ENCODE results near the gene COPG1. TPM values are rescaled to one million over a fixed set of nuclear protein-coding genes. Genes with fewer than 3 reads are reported as not detected.
"Not testable (repeated sequence)": the region's sequence is repeated elsewhere in the genome, so short reads cannot be mapped to it uniquely, and the experiment has no call there.

The COPG1 gene
- total RNA-seq, 2 donors from 2014 or later, result 101 to 102 TPM

GRCh38 chr3:129230311-129231019 lies 18.9 kb upstream of the COPG1 start:
- ATAC-seq, result peak; percentile 35
- Mint-ChIP-seq H3K27ac (no peak overlapping the region), H3K27me3 (no peaks in the 10 kb centered on the region), H3K4me3 (no peak overlapping the region), H3K36me3 (ENCODE audit: low read depth) (no peaks in the 10 kb centered on the region), H3K4me1 (peaks cover 26% of the 10 kb centered on the region)
- H3K9me3 ChIP-seq (ENCODE audit: control insufficient read depth, low read length, poor library complexity, severe bottlenecking), result no peaks in the 10 kb centered on the region
- no peak for DNase-seq

GRCh38 chr3:129231331-129232119 lies 17.9 kb upstream of the COPG1 start:
- ATAC-seq, result no peak
- no peak overlapping the region for H3K4me3 Mint-ChIP-seq

GRCh38 chr3:129233538-129233937 lies 15.9 kb upstream of the COPG1 start:
- DNase-seq, result no peak
- Mint-ChIP-seq H3K27me3 (no peaks in the 10 kb centered on the region), H3K27ac (peak overlapping the region; percentile 19), H3K4me3 (no peak overlapping the region), H3K36me3 (ENCODE audit: low read depth) (no peaks in the 10 kb centered on the region), H3K4me1 (peaks cover 15% of the 10 kb centered on the region)
- no peaks in the 10 kb centered on the region for H3K9me3 ChIP-seq (ENCODE audit: control insufficient read depth, low read length, poor library complexity, severe bottlenecking)
- ATAC-seq, result peak; percentile 83

More at GRCh38 chr3:129231331-129232119, 17.9 kb upstream of the COPG1 start:
- Mint-ChIP-seq H3K36me3 (ENCODE audit: low read depth) (no peaks in the 10 kb centered on the region), H3K4me1 (peaks cover 23% of the 10 kb centered on the region), H3K27me3 (no peaks in the 10 kb centered on the region), H3K27ac (peak overlapping the region; percentile 78)
- no peak for DNase-seq
- no peaks in the 10 kb centered on the region for H3K9me3 ChIP-seq (ENCODE audit: control insufficient read depth, low read length, poor library complexity, severe bottlenecking)

- Mint-ChIP-seq H3K36me3 (ENCODE audit: low read depth) (no peaks in the 10 kb centered on the region), H3K27me3 (no peaks in the 10 kb centered on the region), H3K4me1 (peaks cover 17% of the 10 kb centered on the region), H3K27ac (no peak overlapping the region), H3K4me3 (no peak overlapping the region)
- H3K9me3 ChIP-seq (ENCODE audit: control insufficient read depth, low read length, poor library complexity, severe bottlenecking), result no peaks in the 10 kb centered on the region
- DNase-seq, result no peak
- ATAC-seq, result no peak
Measured at GRCh38 chr3:129234441-129234840, 15.0 kb upstream of the COPG1 start.

- ATAC-seq (no peak), DNase-seq (no peak)
- Mint-ChIP-seq H3K27ac (no peak overlapping the region), H3K4me1 (peaks cover 20% of the 10 kb centered on the region), H3K36me3 (ENCODE audit: low read depth) (no peaks in the 10 kb centered on the region), H3K27me3 (no peaks in the 10 kb centered on the region), H3K4me3 (no peak overlapping the region)
- no peaks in the 10 kb centered on the region for H3K9me3 ChIP-seq (ENCODE audit: control insufficient read depth, low read length, poor library complexity, severe bottlenecking)
Measured at GRCh38 chr3:129235344-129235917, 14.0 kb upstream of the COPG1 start.

- peak overlapping the region; percentile 78 for H3K4me3 Mint-ChIP-seq
- ATAC-seq (peak; percentile 59), DNase-seq (no peak)
- peak overlapping the region; percentile 89 for H3K27ac Mint-ChIP-seq
- no peaks in the 10 kb centered on the region for H3K36me3 Mint-ChIP-seq (ENCODE audit: low read depth)
- peaks cover 13% of the 10 kb centered on the region for H3K4me1 Mint-ChIP-seq
- H3K9me3 ChIP-seq (ENCODE audit: control insufficient read depth, low read length, poor library complexity, severe bottlenecking), result no peaks in the 10 kb centered on the region
- no peaks in the 10 kb centered on the region for H3K27me3 Mint-ChIP-seq
Measured at GRCh38 chr3:129238945-129239705, 10.3 kb upstream of the COPG1 start.

GRCh38 chr3:129239991-129240390 lies 9.4 kb upstream of the COPG1 start:
- ATAC-seq (no peak), DNase-seq (no peak)
- H3K27ac Mint-ChIP-seq, result peak overlapping the region; percentile 89
- H3K27me3 Mint-ChIP-seq, result no peaks in the 10 kb centered on the region
- H3K9me3 ChIP-seq (ENCODE audit: control insufficient read depth, low read length, poor library complexity, severe bottlenecking), result no peaks in the 10 kb centered on the region
- H3K36me3 Mint-ChIP-seq (ENCODE audit: low read depth), result no peaks in the 10 kb centered on the region
- H3K4me3 Mint-ChIP-seq, result peak overlapping the region; percentile 45
- peaks cover 13% of the 10 kb centered on the region for H3K4me1 Mint-ChIP-seq

GRCh38 chr3:129240436-129240835 lies 9.0 kb upstream of the COPG1 start:
- no peaks in the 10 kb centered on the region for H3K9me3 ChIP-seq (ENCODE audit: control insufficient read depth, low read length, poor library complexity, severe bottlenecking)
- peak overlapping the region; percentile 89 for H3K27ac Mint-ChIP-seq
- H3K27me3 Mint-ChIP-seq, result no peaks in the 10 kb centered on the region
- DNase-seq (no peak), ATAC-seq (no peak)
- no peaks in the 10 kb centered on the region for H3K36me3 Mint-ChIP-seq (ENCODE audit: low read depth)
- no peak overlapping the region for H3K4me3 Mint-ChIP-seq
- H3K4me1 Mint-ChIP-seq, result peaks cover 13% of the 10 kb centered on the region

GRCh38 chr3:129245141-129245540 lies 4.3 kb upstream of the COPG1 start:
- no peak for ATAC-seq
- no peak for DNase-seq
- H3K9me3 ChIP-seq (ENCODE audit: control insufficient read depth, low read length, poor library complexity, severe bottlenecking), result no peaks in the 10 kb centered on the region
- H3K4me3 Mint-ChIP-seq, result no peak overlapping the region
- H3K4me1 Mint-ChIP-seq, result peaks cover 29% of the 10 kb centered on the region
- H3K36me3 Mint-ChIP-seq (ENCODE audit: low read depth), result no peaks in the 10 kb centered on the region
- no peak overlapping the region for H3K27ac Mint-ChIP-seq
- no peaks in the 10 kb centered on the region for H3K27me3 Mint-ChIP-seq

- H3K9me3 ChIP-seq (ENCODE audit: control insufficient read depth, low read length, poor library complexity, severe bottlenecking); H3K4me3 Mint-ChIP-seq; H3K27me3 Mint-ChIP-seq; H3K27ac Mint-ChIP-seq; H3K36me3 Mint-ChIP-seq (ENCODE audit: low read depth): not testable (repeated sequence)
- ATAC-seq (peak; percentile 79), DNase-seq (peak; percentile 34 to 44 (median 40))
- H3K4me1 Mint-ChIP-seq, result peaks cover 31% of the 10 kb centered on the region
Measured at GRCh38 chr3:129245641-129246306, 3.6 kb upstream of the COPG1 start.

- Mint-ChIP-seq H3K4me1 (peaks cover 31% of the 10 kb centered on the region), H3K27me3 (no peaks in the 10 kb centered on the region), H3K36me3 (ENCODE audit: low read depth) (no peaks in the 10 kb centered on the region), H3K27ac (no peak overlapping the region), H3K4me3 (no peak overlapping the region)
- DNase-seq (no peak), ATAC-seq (no peak)
- H3K9me3 ChIP-seq (ENCODE audit: control insufficient read depth, low read length, poor library complexity, severe bottlenecking), result no peaks in the 10 kb centered on the region
Measured at GRCh38 chr3:129246636-129247035, 2.8 kb upstream of the COPG1 start.

- no peaks in the 10 kb centered on the region for H3K9me3 ChIP-seq (ENCODE audit: control insufficient read depth, low read length, poor library complexity, severe bottlenecking)
- Mint-ChIP-seq H3K27me3 (no peaks in the 10 kb centered on the region), H3K4me1 (peaks cover 34% of the 10 kb centered on the region), H3K27ac (peak overlapping the region; percentile 99), H3K4me3 (peak overlapping the region; percentile 97), H3K36me3 (ENCODE audit: low read depth) (no peaks in the 10 kb centered on the region)
- ATAC-seq, result no peak
- no peak for DNase-seq
Measured at GRCh38 chr3:129248286-129248979, 973 bp upstream of the COPG1 start.

Measured in T-helper 17 cell (primary cell).